ENCODE results near the gene HSPG2.

- no peak for TF ChIP-seq TEAD4 (IDR thresholded peaks at IDR 0.05)
- no peak for TF ChIP-seq EGR1 (IDR thresholded peaks at IDR 0.05)
- TF ChIP-seq RAD21 (IDR thresholded peaks at IDR 0.05; ENCODE audit: low read depth): no peak
- TF ChIP-seq MAX (IDR thresholded peaks at IDR 0.05): no peak
Observed at GRCh38 chr1:21793104-21793503, 144.0 kb downstream of the HSPG2 start.
